ENCODE results near the gene TMPRSS5. TPM values are rescaled to one million over a fixed set of nuclear protein-coding genes. Genes with fewer than 3 reads are reported as not detected.

Gene TMPRSS5
- total and polyA plus RNA-seq, 2 of the 13 experiments (the other 11 are each of a cell fraction or from before 2014, with no cell fraction given): 0.40 to 0.96 TPM

GRCh38 chr11:113681282-113681681 is 24.8 kb downstream of the TMPRSS5 start (continued):
- TF ChIP-seq MEIS2 (CRISPR knock-in tag; IDR thresholded peaks at IDR 0.05) (no peak), ZNF142 (CRISPR knock-in tag; IDR thresholded peaks at IDR 0.05) (no peak), SALL1 (CRISPR knock-in tag; IDR thresholded peaks at IDR 0.05) (no peak), GFI1 (CRISPR knock-in tag; IDR thresholded peaks at IDR 0.05; ENCODE audit: borderline replicate concordance) (no peak), HMGXB3 (CRISPR knock-in tag; IDR thresholded peaks at IDR 0.05; ENCODE audit: borderline replicate concordance) (no peak), ZNF468 (CRISPR knock-in tag; IDR thresholded peaks at IDR 0.05) (no peak), NCOA2 (CRISPR knock-in tag; IDR thresholded peaks at IDR 0.05) (no peak), ZNF274 (CRISPR knock-in tag; IDR thresholded peaks at IDR 0.05) (no peak), MZF1 (CRISPR knock-in tag; IDR thresholded peaks at IDR 0.05; ENCODE audit: borderline replicate concordance) (no peak), SNRNP70 (IDR thresholded peaks at IDR 0.05; ENCODE audit: low read depth, low read length) (no peak), KDM3A (CRISPR knock-in tag; IDR thresholded peaks at IDR 0.05; ENCODE audit: low read depth) (no peak)
- TF ChIP-seq, protein P1, sequence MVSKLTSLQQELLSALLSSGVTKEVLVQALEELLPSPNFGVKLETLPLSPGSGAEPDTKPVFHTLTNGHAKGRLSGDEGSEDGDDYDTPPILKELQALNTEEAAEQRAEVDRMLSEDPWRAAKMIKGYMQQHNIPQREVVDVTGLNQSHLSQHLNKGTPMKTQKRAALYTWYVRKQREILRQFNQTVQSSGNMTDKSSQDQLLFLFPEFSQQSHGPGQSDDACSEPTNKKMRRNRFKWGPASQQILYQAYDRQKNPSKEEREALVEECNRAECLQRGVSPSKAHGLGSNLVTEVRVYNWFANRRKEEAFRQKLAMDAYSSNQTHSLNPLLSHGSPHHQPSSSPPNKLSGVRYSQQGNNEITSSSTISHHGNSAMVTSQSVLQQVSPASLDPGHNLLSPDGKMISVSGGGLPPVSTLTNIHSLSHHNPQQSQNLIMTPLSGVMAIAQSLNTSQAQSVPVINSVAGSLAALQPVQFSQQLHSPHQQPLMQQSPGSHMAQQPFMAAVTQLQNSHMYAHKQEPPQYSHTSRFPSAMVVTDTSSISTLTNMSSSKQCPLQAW (CRISPR knock-in tag; IDR thresholded peaks at IDR 0.05): no peak
